ENCODE data around the gene A2M. TPM values are rescaled to one million over a fixed set of nuclear protein-coding genes. Genes with fewer than 3 reads are reported as not detected.

Gene A2M
- total RNA-seq, 1 experiment from 2014 or later: not detected

GRCh38 chr12:9109213-9109522 is 6.6 kb downstream of the A2M start:
- no peak for DNase-seq
- Histone ChIP-seq H3K79me2 (ENCODE audit: low read depth) (no peaks in the 10 kb centered on the region), H3K4me1 (replicated peaks; ENCODE audit: insufficient read depth) (no peaks in the 10 kb centered on the region), H3K27me3 (ENCODE audit: insufficient read depth, low read depth) (no peaks in the 10 kb centered on the region; the same call in 1 of the 2 replicates), H3K9me3 (ENCODE audit: insufficient read depth, low read depth) (no peaks in the 10 kb centered on the region), H3K27ac (no peak overlapping the region), H4K20me1 (ENCODE audit: insufficient read depth) (no peaks in the 10 kb centered on the region), H3F3A (ENCODE audit: insufficient read depth, low read depth) (no peaks in the 10 kb centered on the region), H2AFZ (no peak overlapping the region), H3K9me2 (ENCODE audit: insufficient read depth) (no peaks in the 10 kb centered on the region), H3K36me3 (ENCODE audit: low read depth) (no peaks in the 10 kb centered on the region), H3K4me3 (no peak overlapping the region), H3K4me2 (no peak overlapping the region)
- ChIA-PET CTCF (no interaction called here), POLR2A (ENCODE audit: unreplicated experiment) (no interaction called here)
- no TSS peak for BruUV-seq (replicated peaks)
- intact Hi-C loops (cut with micrococcal nuclease; ENCODE audit: unreplicated experiment): no loop called here
- no peak for TF ChIP-seq CTCF (conservative IDR thresholded peaks at IDR 0.05)
- TF ChIP-seq EZH2 (IDR thresholded peaks at IDR 0.05; ENCODE audit: low read depth): no peak

DNA sequence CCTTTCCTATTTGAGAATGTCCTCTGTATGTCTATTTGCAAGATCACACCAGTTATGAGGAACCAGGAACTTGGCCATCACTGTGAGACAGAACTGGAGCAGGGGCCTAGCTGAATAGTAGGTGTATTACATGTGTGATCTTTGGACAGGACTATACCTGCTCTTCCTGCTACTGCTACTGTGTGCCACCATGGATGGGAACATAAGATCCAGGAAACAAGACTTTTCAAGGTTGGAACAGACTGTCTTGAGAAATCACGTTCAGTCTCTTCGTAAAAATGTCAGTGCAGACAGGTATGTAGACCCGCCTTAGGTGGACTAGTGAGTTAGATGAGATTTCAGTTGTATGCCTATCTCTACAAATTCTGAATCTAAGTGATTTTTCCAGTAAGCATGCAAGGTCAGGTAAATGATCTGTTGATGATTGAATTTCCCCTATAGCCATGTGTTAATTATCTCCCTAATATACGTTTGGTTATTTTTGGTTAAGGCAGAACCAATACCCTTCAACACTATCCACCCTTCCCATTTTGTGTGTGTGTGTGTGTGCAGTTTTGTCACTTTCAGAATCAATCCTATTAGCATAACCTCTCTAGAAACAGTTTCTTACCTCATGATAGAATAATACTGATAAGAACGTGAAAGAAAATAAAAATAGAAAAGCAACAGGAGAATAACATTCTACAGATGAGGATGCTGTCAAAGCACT is 7.1 kb downstream of the A2M start:
- Histone ChIP-seq H3K4me3 (no peak overlapping the region), H3F3A (ENCODE audit: insufficient read depth, low read depth) (no peaks in the 10 kb centered on the region), H3K36me3 (ENCODE audit: low read depth) (no peaks in the 10 kb centered on the region), H3K9me3 (ENCODE audit: insufficient read depth, low read depth) (no peaks in the 10 kb centered on the region), H4K20me1 (ENCODE audit: insufficient read depth) (no peaks in the 10 kb centered on the region), H3K4me2 (no peak overlapping the region), H2AFZ (no peak overlapping the region), H3K79me2 (ENCODE audit: low read depth) (no peaks in the 10 kb centered on the region), H3K27me3 (ENCODE audit: insufficient read depth, low read depth) (no peaks in the 10 kb centered on the region; the same call in 1 of the 2 replicates), H3K27ac (no peak overlapping the region), H3K9me2 (ENCODE audit: insufficient read depth) (no peaks in the 10 kb centered on the region), H3K4me1 (replicated peaks; ENCODE audit: insufficient read depth) (no peaks in the 10 kb centered on the region)
- DNase-seq: no peak
- intact Hi-C loops (cut with micrococcal nuclease; ENCODE audit: unreplicated experiment): no loop called here
- ChIA-PET CTCF (no interaction called here), POLR2A (ENCODE audit: unreplicated experiment) (no interaction called here)
- TF ChIP-seq EZH2 (IDR thresholded peaks at IDR 0.05; ENCODE audit: low read depth) (no peak), CTCF (conservative IDR thresholded peaks at IDR 0.05) (no peak)
- BruUV-seq (replicated peaks): no TSS peak

DNA sequence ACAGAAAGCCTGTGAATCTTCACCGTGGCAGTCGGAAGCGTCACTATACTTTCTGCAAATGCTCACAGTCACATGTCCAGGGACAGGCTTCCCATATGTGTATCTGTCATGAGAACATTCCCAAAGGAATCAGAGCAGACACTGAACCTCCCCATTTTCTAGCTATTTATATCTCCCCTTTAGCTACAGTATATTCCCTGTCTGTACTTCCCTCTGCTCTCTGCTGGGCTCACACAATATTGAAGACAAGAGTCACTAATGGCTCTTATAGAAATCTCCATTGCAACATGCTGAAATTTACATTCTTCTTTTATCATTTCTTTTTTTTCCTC is 8.2 kb downstream of the A2M start:
- no peak overlapping the region for H3K4me2 ChIP-seq
- no peak for DNase-seq
- intact Hi-C loops (cut with micrococcal nuclease; ENCODE audit: unreplicated experiment): no loop called here
- CTCF ChIA-PET: no interaction called here
- no peaks in the 10 kb centered on the region for H4K20me1 ChIP-seq (ENCODE audit: insufficient read depth)
- no peak overlapping the region for H3K27ac ChIP-seq
- no peaks in the 10 kb centered on the region for H3K4me1 ChIP-seq (replicated peaks; ENCODE audit: insufficient read depth)
- no peaks in the 10 kb centered on the region for H3K36me3 ChIP-seq (ENCODE audit: low read depth)
- H3F3A ChIP-seq (ENCODE audit: insufficient read depth, low read depth): no peaks in the 10 kb centered on the region
- POLR2A ChIA-PET (ENCODE audit: unreplicated experiment): no interaction called here
- no peak overlapping the region for H3K4me3 ChIP-seq
- no TSS peak for BruUV-seq (replicated peaks)
- no peaks in the 10 kb centered on the region for H3K9me2 ChIP-seq (ENCODE audit: insufficient read depth)
- no peaks in the 10 kb centered on the region for H3K9me3 ChIP-seq (ENCODE audit: insufficient read depth, low read depth)
- H2AFZ ChIP-seq: no peak overlapping the region
- no peaks in the 10 kb centered on the region for H3K27me3 ChIP-seq (ENCODE audit: insufficient read depth, low read depth)
- no peaks in the 10 kb centered on the region for H3K79me2 ChIP-seq (ENCODE audit: low read depth)
- TF ChIP-seq EZH2 (IDR thresholded peaks at IDR 0.05; ENCODE audit: low read depth) (no peak), CTCF (conservative IDR thresholded peaks at IDR 0.05) (no peak)

All from PC-9 (cell line).